TTC549 (cell line): ENCODE results near the gene VEPH1.
"Not testable (repeated sequence)": the region's sequence is repeated elsewhere in the genome, so short reads cannot be mapped to it uniquely, and the experiment has no call there.

ENCODE experiments used
- FAIRE-seq: peaks from 2 replicates; lab custom pipeline; 2012; peaks lifted over from hg19 to GRCh38; lab: Jason Lieb, UNC

The VEPH1 gene

DNA sequence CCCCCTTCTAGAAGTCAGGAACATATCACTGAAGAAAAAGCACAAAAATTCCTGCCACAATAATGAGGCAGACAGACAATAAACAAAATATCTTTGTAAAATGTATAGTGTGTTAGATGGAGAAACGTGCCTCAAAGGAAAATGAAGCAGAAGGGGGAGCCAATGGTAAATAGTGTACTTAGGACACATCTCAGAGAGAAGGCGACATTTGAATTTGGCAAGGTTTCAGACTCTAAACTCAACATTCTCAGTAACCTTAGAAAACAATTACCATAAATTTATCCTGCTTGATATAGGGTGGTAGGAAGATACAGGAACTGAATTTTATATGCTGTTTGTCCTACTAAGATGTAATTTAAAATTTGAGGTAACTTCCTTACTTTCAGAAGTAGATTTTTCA is 119.2 kb downstream of the VEPH1 start:
- no peak for FAIRE-seq

DNA sequence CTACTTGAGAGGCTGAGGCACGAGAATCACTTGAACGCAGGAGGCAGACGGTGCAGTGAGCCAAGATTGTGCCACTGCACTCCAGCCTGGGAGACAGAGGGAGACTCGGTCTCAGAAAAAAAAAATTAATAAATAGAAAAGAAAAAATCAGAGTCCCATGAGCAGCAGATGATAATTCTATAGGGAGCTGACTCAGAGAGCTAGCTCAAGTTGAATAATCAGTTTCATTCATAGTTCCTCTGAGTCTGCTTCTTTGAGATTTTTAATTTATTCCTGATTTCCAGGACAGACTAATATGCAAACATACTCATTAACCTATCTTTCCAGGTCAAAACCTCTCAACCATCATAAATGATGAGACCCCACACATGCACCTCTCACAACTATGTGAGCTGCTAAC is 121.6 kb downstream of the VEPH1 start:
- FAIRE-seq, result no peak

DNA sequence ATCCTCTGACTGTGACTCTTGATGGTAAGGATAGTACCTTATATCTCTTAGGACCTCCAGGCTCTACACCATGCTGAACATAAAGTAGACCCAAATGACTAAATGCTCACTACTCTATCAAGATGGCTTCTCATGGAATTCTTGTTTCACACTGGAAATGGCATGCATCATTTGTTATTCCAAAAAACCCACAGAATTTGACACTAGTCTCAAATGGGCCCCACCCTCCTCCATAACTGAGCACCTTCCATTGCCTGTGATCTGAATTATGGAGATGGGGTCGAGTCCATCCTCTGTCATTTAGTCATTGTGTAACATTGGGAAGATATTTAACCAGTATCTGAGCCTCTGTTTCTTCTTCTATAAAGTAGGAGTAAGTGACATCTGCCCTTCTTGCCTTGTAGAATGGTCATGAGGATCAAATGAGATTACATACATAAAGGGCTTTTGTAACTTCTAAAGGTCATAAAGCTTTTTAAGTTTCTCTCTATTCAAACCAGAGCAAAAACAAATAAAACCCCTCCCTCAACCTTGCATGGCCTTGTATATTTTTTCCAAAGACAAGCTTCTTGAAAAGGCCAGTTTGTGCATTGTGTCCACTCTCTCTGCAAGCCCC is 123.6 kb downstream of the VEPH1 start:
- no peak for FAIRE-seq

- FAIRE-seq, result no peak
Measured at GRCh38 chr3:157376603-157377300, 126.5 kb downstream of the VEPH1 start.

DNA sequence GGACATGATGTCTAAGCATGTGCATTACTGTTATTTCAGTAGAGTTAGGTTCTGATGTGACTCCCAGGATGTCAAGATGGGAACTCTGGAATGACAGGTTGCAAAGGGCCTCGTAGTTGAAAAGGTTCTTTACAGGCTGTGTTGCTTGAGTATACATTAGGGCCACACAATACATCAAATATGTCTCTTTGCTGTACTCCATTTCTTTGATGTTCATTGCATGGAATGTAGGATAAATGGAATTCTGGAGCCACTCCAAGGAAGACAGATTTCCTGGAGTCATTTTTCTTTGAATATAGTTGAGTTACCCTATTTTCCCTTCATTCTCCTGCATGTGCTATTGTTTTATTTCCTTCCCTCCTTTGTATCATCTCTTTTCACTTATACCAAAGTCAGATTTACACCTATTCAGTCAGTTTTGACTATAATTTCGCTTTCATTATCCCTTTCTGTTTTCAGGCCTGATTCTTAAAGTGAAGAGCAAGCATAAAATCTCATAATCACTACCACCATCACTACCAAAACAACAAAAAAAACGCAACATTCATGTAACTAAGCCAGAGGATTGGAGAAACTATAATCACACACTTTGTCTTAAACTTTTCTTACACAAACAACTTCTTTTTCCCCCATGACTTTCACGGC is 127.8 kb downstream of the VEPH1 start:
- FAIRE-seq, result no peak

DNA sequence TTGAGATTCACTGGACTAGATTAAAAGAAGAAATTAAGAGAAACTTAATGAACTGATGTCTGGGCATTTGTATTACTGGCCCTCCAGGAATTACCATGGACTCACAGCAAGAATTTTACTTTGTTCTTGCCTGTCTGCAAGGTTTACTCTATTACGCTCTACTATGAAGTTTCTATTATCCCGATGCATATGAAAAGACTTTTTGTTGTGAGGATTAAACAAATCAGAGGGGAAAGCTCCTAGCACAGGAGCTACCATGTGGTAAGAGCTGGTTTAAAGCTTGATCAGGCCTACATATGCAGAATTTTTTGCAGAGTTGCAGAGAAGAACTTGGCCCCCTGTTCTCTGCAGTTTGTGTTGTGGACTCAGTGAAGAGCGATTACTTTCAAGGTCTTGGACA is 128.3 kb downstream of the VEPH1 start:
- no peak for FAIRE-seq

DNA sequence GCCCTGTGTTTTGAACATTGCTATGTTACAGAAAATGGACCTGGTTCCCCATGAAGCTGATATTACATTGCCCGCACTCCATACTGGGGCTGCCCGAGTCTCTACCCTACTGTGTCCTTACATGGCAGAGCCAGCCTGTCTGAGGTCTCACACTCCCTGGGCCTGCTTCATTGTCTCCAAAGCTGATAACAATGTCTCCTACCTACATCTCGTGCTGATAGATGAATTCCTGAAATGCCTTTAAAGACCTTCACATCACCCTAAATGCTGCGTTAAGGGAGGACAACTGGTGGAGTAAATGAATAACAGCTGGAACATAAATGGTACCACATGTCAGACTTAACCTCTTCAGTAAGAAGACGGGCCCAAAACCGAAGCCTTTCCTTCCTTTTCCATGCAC is 129.4 kb downstream of the VEPH1 start:
- no peak for FAIRE-seq

- FAIRE-seq, result no peak
Measured at GRCh38 chr3:157370867-157371266, 132.3 kb downstream of the VEPH1 start.

DNA sequence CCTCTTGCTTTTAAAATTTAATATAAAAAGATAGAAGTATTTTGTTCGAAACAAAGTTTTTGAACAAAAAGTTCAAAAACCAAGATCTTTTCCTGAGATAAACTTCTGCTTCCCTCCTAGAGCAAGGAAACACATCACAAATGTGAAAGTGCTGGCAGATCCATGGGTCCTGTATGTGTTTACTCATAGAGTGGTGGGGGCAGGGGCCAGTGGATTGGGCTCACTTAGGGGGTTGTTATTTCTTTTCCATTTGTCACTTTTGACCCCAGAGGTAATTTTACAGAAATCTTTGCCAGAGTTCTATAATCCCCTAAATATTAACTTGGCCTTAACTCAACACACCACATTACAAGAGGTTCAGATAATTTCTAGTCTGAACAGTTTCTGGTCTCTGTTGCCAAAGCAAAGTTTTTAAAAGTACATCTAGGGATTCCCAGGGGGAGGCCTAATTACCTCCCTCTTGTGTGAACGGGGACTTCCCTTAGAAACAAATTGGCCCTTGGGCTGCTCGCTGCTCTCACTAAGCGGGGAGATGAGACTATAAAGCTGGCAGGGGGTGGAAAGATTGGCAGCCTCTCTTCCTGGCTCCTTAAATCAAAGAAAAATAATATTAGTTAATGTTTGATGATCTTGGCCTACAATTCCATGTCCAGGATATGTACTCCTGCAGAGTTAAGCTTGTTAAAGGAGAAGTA is 133.3 kb downstream of the VEPH1 start:
- FAIRE-seq, result no peak

DNA sequence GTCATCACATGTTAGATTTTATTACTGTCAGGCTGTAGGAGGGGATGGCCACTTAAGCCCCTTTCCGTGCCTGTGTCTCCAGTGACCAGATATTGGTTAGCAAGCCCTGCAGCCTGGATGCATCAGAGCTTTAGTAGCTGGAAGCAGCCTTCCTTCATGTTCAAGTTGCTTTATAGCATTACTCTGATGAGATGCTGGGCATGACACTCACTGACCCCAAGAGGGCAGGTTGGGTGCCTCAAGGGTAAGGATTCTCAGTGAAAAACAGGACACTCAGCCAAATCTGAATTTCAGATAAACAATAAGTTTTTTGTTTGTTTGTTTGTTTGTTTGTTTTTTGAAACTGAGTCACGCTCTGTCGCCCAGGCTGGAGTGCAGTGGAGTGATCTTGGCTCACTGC is 135.0 kb downstream of the VEPH1 start:
- FAIRE-seq, result no peak

- no peak for FAIRE-seq
Measured at GRCh38 chr3:157363393-157363792, 139.8 kb downstream of the VEPH1 start.

DNA sequence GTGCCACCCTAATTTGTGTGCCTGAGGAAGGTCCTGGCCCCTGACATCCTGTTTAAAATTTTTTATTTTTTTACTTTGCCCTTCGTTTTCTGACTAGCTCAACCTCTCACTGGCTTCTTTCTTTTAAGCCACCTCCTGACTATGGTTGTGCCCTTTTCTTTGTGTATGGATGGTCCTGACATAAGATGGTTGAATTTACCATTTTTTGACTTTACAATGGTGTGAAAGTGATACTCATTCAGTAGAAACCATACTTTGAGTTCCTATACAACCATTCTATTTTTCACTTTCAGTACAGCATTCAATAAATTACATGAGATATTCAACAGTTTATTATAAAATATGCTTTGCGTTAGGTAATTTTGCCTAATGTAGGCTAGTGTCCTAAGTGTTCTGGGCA is 140.9 kb downstream of the VEPH1 start:
- no peak for FAIRE-seq

DNA sequence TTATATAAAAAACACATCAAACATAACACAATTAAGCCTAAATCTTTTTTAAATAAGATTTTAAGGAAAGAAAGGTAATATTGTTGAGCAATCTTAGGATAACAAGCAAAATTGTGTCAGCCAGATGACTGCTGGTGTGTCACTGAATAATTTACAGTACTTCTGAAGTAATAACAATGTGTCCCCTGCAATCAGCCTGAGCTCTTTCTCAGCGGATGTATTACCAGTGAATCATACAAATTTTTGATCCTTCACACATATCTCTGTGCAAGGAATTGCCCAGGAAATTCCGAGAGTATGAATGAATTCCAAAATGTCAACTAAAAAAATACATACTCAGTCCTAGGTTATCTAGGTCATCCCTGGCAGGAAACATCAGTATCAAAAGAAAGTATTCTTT is 143.2 kb downstream of the VEPH1 start:
- FAIRE-seq, result no peak

- no peak for FAIRE-seq
Measured at GRCh38 chr3:157356541-157356940, 146.7 kb downstream of the VEPH1 start.

- FAIRE-seq, result no peak
Measured at GRCh38 chr3:157355276-157355675, 147.9 kb downstream of the VEPH1 start.

- no peak for FAIRE-seq
Measured at GRCh38 chr3:157354722-157355121, 148.5 kb downstream of the VEPH1 start.

DNA sequence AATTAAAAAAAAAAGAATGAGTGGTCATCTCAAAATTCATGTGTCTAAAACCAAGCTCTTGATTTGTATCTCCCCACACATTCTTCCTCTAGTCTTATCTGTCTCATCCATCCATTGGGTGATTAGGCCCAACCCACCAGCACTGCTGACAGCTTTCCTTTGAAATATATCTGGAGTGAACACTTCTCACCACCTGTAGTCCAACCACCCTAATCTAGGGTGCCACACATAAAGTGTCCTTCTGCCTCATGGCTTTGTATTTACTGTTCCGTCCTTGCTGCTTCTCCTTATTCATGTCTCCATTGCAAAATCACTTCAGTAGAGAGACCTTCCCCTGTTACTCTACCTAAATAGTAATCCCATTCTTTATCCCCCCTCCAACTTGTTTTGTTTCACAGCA is 149.0 kb downstream of the VEPH1 start:
- no peak for FAIRE-seq

DNA sequence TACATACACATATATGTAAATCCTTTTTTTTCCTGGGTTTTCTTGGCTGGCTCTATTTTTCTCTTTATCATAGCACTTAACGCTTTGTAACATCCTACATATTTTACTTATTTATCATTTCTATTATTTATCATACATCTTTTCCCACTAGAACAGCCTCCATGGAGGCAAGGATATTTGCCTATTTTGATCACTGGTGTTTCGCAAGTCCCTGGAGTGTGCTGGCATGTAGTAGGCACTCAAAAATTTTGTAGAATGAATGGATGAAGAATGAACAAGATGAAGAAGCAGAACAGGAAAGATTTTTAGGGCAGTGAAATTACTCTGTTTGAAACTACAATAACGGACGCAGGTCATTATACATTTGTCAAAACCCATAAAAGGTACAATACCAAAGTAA is 149.6 kb downstream of the VEPH1 start:
- FAIRE-seq, result no peak

DNA sequence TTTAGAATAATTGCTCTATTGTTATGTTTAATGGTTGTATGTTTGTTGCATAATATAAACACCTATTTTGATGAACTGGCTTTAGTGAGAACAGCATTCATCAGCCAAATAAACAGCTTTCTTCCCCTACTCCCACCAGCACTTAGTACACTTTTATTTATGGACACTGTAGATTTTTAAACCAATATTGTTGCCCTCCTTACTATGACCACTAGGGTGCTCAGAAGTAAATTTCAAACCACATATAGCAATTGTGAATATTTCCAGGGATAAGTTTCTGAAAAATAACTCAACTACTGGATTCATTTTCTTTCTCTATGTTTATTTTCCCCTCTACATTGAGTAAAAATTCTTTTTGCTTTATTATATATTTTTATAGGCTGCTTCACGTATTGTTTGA is 151.2 kb downstream of the VEPH1 start:
- FAIRE-seq, result no peak

- FAIRE-seq, result not testable (repeated sequence)
Measured at GRCh38 chr3:157350651-157351050, 152.6 kb downstream of the VEPH1 start.

GRCh38 chr3:157348304-157349075 is 154.7 kb downstream of the VEPH1 start:
- not testable (repeated sequence) for FAIRE-seq

GRCh38 chr3:157347577-157348303 is 155.5 kb downstream of the VEPH1 start:
- no peak for FAIRE-seq
